ENCODE results near the gene S1PR4. TPM values are rescaled to one million over a fixed set of nuclear protein-coding genes. Genes with fewer than 3 reads are reported as not detected.

S1PR4 gene
- total and polyA plus RNA-seq, 9 of the 15 experiments (the other 6 are each of a cell fraction or from before 2014, with no cell fraction given): 0.27 TPM; not detected in 8

- 70% methylated on average over 7 of the region's 16 CpGs for whole genome bisulfite sequencing (ENCODE audit: insufficient coverage, low coverage, missing lambda C conversion rate)
- ChIA-PET POLR2A (interaction anchor here (0.6 kb wide), 1 partner anchor 225 kb away, joined by 3 read pairs; no protein-coding TSS in a partner anchor), CTCF (ENCODE audit: low intra/inter-chr PET ratio) (no interaction called here)
- Histone ChIP-seq H3K4me3 (no peak overlapping the region), H3K36me3 (ENCODE audit: control insufficient read depth, insufficient read depth, low read length) (no peaks in the 10 kb centered on the region), H3K27ac (ENCODE audit: extremely low read depth, low read depth, low read length) (no peak overlapping the region), H3K9me1 (ENCODE audit: control insufficient read depth, insufficient read depth, low read length) (no peaks in the 10 kb centered on the region), H3K4me1 (replicated peaks in 1 of 2; ENCODE audit: control insufficient read depth in 2 of 2, insufficient read depth in 2 of 2, low read length in 2 of 2) (peaks cover 13 to 25% of the 10 kb centered on the region in 2 experiments), H3K9ac (ENCODE audit: insufficient read depth in 1 of 2, low read depth in 2 of 2, low read length in 2 of 2) (peak overlapping the region in 1 of 2 experiments; percentile 32; a peak in 2 of 4 replicates), H4K20me1 (replicated peaks; ENCODE audit: control insufficient read depth, insufficient read depth, low read length) (no peaks in the 10 kb centered on the region), H3K9me3 (replicated peaks; ENCODE audit: control insufficient read depth, insufficient read depth, low read depth, low read length) (no peaks in the 10 kb centered on the region; the same call in 1 of the 2 replicates), H3K27me3 (ENCODE audit: control insufficient read depth in 2 of 2, insufficient read depth in 2 of 2, low read length in 2 of 2) (no peaks in the 10 kb centered on the region), H3K79me2 (ENCODE audit: control insufficient read depth, insufficient read depth, low read length) (no peaks in the 10 kb centered on the region), H3K4me2 (ENCODE audit: insufficient read depth, low read length) (no peak overlapping the region), H2AFZ (ENCODE audit: low read depth, low read length) (no peak overlapping the region)
- in situ Hi-C loops (cut with MboI) (no loop called here), intact Hi-C loops (cut with micrococcal nuclease) (no loop called here)
- peak; percentile 77 for TF ChIP-seq BCOR (IDR thresholded peaks at IDR 0.05)
- peak; percentile 54; the same call in 1 of the 2 replicates for TF ChIP-seq CBX1 (IDR thresholded peaks at IDR 0.05; ENCODE audit: low read depth)
- TF ChIP-seq ZNF175 (CRISPR knock-in tag; IDR thresholded peaks at IDR 0.05; ENCODE audit: low read depth): no peak
- peak in 1 of 2 experiments; percentile 45; a peak in 1 of 4 replicates for TF ChIP-seq KDM1A (IDR thresholded peaks at IDR 0.05)
- no peak for TF ChIP-seq RAD21 (CRISPR knock-in tag; conservative IDR thresholded peaks at IDR 0.05 in 1 of 2, IDR thresholded peaks at IDR 0.05 in 1 of 2)
- TF ChIP-seq ADNP (tag; IDR thresholded peaks at IDR 0.05): peak; percentile 45; the same call in 1 of the 2 replicates
- peak; percentile 28 for TF ChIP-seq PCBP1 (IDR thresholded peaks at IDR 0.05; ENCODE audit: low read depth, low read length, poor library complexity, severe bottlenecking)
- TF ChIP-seq RBM25 (IDR thresholded peaks at IDR 0.05; ENCODE audit: low read depth, low read length, severe bottlenecking): peak; percentile 57
- BruUV-seq (replicated peaks): no TSS peak
- FAIRE-seq (no peak), ATAC-seq (no peak), DNase-seq (ENCODE audit: extremely low read depth in 1 of 4, low spot score in 3 of 4) (peak in 1 of 4 experiments; percentile 5)
Observed at GRCh38 chr19:3136684-3137055, 41.9 kb upstream of the S1PR4 start.

Measured in K562 (cell line).